Psoas muscle (tissue), 8 donors: Measurements from ENCODE around the gene LARP6. TPM values are rescaled to one million over a fixed set of nuclear protein-coding genes. Genes with fewer than 3 reads are reported as not detected.
"Not testable (repeated sequence)": the region's sequence is repeated elsewhere in the genome, so short reads cannot be mapped to it uniquely, and the experiment has no call there.

Source experiments
- ATAC-seq, 4 donors: fragments of 200-7000 bp; cut with Tn5 transposase; one replicate each; pipeline ENCODE4 v1.9.1; 2020; ENCODE audit warnings: moderate library complexity in 3 of 4, mild to moderate bottlenecking in 2 of 4
- DNase-seq, 2 donors: peaks; one replicate each; pipeline ENCODE4 v3.0.0-alpha.2; 2020
- H3K27ac ChIP-seq: fragments of 200-600 bp; one replicate; pipeline ENCODE4 v1.8.0; 2022
- H3K27me3 ChIP-seq, 3 donors: fragments of 200-600 bp in 1 of 3; one replicate each; pipeline versions ENCODE4 v1.6.1 to v1.8.0; 2013 to 2022; ENCODE audit warnings: low read length in 2 of 3, mild to moderate bottlenecking in 2 of 3, moderate library complexity in 1 of 3; ENCODE audit not compliant: insufficient read depth in 3 of 3
- H3K36me3 ChIP-seq, 2 donors: fragments of 200-600 bp in 1 of 2; one replicate each; pipeline versions ENCODE4 v1.6.1 to v1.8.0; 2013 to 2022; ENCODE audit warnings: low read depth in 1 of 2, mild to moderate bottlenecking in 1 of 2, moderate library complexity in 1 of 2; ENCODE audit not compliant: insufficient read depth in 1 of 2
- H3K4me1 ChIP-seq: fragments of 200-600 bp; one replicate; pipeline ENCODE4 v1.8.0; 2022
- H3K4me3 ChIP-seq: fragments of 200-600 bp; one replicate; pipeline ENCODE4 v1.8.0; 2022; ENCODE audit warnings: mild to moderate bottlenecking
- H3K9me3 ChIP-seq: fragments of 200-600 bp; one replicate; pipeline ENCODE4 v1.8.0; 2022
- WGBS, 3 donors: extraction: QIAGEN DNeasy Blood & Tissue Kit; methylation state at CpG; one replicate each; pipeline versions ENCODE4 v1.1.6 to v1.1.7; 2013; 5-methylcytosine and 5-hydroxymethylcytosine counted together
- intact Hi-C, 2 donors: fragments of 100-400 bp; cut with DNase I; formaldehyde crosslinking; loops; one replicate each; pipeline versions ENCODE4 v1.11.0 to v1.14.2; 2022
- polyA plus RNA-seq, 3 donors: library from polyadenylated mRNA; stranded (reverse); fragments of 200-250 nt; gene quantifications; one replicate each; pipeline ENCODE4 v1.2.3, GENCODE V29; 2013
- total RNA-seq, 4 donors: library from RNA; stranded (reverse); fragmentation: NEBNext Ultra II Directional in 2 of 4; extraction: Animal tissue kit (Norgen Biotek cat#: 25700) in 2 of 4; gene quantifications; one replicate each; pipeline versions ENCODE4 v1.2.1 to v1.2.4, GENCODE V29; 2021 to 2023
- TF ChIP-seq, protein P1 (sequence below): fragments of 200-600 bp; IDR thresholded peaks from one replicate; pipeline ENCODE4 v1.8.0; 2022; ENCODE audit warnings: antibody characterized with exemption
- donor health status: healthy with polysubstance abuse.
- donor health status: DM: no; HTN: no; CAD: no; lungs with moderate emphysema.
- donor health status: Bipolar disorder and iron deficiency.
- donor health status: healthy.
- donor health status: DM: yes; HTN: yes; CAD: no.
- donor health status: DM: no; HTN: no; CAD: no.
- donor health status: DM: no; HTN: no; CAD: no.
- donor health status: DM: yes; HTN: yes; CAD: no.

Gene LARP6
- total and polyA plus RNA-seq, 7 donors, result 2.9 to 18.9 (median 6.4) TPM

DNA sequence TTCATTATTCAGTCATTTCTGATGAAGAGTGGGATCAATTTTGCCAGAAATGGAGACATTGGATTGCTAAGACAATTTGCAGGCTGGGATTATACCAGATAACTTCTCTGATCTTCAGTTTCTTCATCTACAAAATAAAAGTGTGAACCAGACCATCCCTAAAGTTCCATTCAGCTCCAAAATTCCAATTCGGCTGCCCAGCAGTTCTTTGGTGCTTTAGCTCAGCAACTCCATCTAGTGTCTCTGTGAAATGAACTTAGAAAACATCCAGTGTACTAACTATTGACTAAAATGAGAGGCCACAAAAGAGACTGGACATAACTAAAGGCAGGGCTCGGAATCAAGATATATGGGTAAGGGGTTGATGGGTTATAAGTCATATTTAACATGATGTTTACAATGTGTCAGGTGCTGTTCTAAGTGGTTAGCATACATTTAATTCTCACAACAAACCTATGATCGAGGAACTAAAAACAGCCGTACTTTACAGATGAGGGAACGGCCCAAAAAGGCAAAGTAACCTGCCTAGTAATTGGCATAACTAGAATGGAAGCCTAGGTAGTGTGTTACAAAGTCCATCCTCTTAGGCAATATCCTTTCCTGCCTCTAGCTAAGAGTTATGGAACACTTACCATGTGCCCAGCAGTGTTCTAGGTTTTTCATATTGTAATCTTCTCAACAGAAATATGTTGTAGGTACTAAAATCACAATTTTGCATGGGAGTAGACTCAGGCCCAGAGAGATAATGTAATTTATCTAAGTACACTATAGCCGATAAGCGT lies 21.2 kb upstream of the LARP6 start:
- Histone ChIP-seq H3K36me3 (no peaks in the 10 kb centered on the region), H3K27ac (no peak overlapping the region), H3K27me3 (peaks cover 0 to 8% (median 0%) of the 10 kb centered on the region in 3 donors), H3K4me1 (no peaks in the 10 kb centered on the region), H3K9me3 (no peaks in the 10 kb centered on the region), H3K4me3 (no peak overlapping the region)
- ATAC-seq (peak in 1 of 4 donors; percentile 52), DNase-seq (no peak)
- intact Hi-C loops, result loop anchor here (1.0 to 5.0 kb wide), 2 partner anchors 48 to 50 kb away; no protein-coding TSS in a partner anchor
- WGBS, 3 donors, result 78 to 80% (median 79%) methylated on average over 7 of the region's 7 CpGs
- TF ChIP-seq, protein P1, sequence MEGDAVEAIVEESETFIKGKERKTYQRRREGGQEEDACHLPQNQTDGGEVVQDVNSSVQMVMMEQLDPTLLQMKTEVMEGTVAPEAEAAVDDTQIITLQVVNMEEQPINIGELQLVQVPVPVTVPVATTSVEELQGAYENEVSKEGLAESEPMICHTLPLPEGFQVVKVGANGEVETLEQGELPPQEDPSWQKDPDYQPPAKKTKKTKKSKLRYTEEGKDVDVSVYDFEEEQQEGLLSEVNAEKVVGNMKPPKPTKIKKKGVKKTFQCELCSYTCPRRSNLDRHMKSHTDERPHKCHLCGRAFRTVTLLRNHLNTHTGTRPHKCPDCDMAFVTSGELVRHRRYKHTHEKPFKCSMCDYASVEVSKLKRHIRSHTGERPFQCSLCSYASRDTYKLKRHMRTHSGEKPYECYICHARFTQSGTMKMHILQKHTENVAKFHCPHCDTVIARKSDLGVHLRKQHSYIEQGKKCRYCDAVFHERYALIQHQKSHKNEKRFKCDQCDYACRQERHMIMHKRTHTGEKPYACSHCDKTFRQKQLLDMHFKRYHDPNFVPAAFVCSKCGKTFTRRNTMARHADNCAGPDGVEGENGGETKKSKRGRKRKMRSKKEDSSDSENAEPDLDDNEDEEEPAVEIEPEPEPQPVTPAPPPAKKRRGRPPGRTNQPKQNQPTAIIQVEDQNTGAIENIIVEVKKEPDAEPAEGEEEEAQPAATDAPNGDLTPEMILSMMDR, result peak; percentile 45

DNA sequence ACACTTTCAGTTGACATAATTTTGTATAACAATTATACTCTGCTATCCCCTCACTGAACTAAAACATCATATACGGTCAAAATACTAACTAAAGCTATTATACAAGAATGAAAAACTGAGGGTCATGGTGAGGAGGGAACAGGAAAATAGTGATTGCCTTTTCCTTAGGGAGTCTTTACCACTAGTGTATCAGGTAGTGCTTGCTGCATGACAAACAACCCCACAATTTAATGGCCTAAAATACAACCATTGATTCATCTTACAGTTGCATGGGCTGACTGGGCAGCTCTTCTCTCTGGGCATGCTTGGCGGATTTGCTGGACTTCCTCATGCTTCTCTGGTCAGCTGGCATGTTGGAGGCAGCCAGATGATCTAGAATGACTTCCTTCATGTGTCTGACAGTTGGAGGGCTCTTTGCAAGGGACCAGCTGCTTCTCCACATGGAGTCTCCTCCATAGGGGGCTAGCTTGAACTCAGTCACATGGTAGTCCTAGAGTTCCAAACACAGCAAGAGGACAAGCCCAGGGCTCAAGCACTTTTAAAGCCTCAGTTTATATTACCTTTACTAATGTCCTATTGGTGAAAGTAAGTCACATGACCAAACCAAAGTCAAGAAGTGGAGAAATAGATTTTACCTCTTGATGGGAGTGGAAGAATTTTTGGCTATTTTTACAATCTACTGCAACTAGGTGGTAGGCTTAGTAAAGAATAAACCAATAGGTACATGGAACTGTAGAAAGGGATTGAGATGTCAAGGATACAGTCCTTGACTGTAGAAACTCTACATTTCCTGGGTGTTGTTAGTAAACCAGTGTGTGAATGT lies 19.5 kb upstream of the LARP6 start:
- H3K4me1 ChIP-seq, result no peaks in the 10 kb centered on the region
- no peaks in the 10 kb centered on the region for H3K9me3 ChIP-seq
- H3K27me3 ChIP-seq, result peaks cover 0 to 4% (median 0%) of the 10 kb centered on the region in 3 donors
- no peak for ATAC-seq
- no peak overlapping the region for H3K4me3 ChIP-seq
- intact Hi-C loops, result no loop called here
- 84 to 92% (median 85%) methylated on average over 2 of the region's 2 CpGs for WGBS, 3 donors
- DNase-seq, result no peak
- TF ChIP-seq, protein P1, result no peak
- no peak overlapping the region for H3K27ac ChIP-seq
- H3K36me3 ChIP-seq, result no peaks in the 10 kb centered on the region

DNA sequence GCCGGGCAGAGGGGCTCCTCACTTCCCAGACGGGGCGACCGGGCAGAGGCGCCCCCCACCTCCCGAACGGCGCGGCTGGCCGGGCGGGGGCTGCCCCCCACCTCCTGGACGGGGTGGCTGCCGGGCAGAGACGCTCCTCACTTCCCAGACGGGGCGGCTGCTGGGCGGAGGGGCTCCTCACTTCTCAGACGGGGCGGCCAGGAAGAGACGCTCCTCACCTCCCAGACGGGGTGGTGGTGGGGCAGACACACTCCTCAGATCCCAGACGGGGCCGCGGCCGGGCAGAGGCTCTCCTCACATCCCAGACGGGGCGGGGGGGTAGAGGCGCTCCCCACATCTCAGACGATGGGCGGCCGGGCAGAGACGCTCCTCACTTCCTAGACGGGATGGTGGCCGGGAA lies 17.5 kb upstream of the LARP6 start:
- intact Hi-C loops, H3K9me3 ChIP-seq, H3K36me3 ChIP-seq, H3K4me1 ChIP-seq, H3K27ac ChIP-seq, H3K27me3 ChIP-seq, DNase-seq, ATAC-seq, H3K4me3 ChIP-seq: not testable (repeated sequence)
- 94 to 95% (median 94%) methylated on average over 29 to 34 of the region's 34 CpGs for WGBS, 3 donors

DNA sequence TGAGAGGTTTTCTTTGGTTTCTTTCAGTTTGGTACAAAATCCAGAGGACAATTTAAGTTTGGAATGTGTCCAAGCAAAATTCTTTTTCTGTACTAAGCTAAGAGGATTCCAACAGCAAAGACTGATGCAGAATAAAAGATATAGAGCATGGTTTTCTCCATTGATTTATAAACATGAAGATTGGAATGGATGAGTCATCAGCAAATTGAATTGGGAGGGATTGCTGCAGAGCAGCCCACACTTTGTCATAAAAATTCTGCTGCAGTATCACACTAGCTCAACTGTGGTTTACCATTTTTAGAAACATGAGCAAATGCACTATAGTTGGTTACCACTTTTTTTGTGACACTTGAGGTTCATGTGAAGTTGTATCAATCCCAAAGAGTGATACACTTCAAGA lies 16.1 kb upstream of the LARP6 start:
- intact Hi-C loops, result no loop called here
- peak in 2 of 4 donors; percentile 22 to 48 for ATAC-seq
- no peak overlapping the region for H3K4me3 ChIP-seq
- peaks cover 3% of the 10 kb centered on the region for H3K4me1 ChIP-seq
- no peak for DNase-seq
- no peaks in the 10 kb centered on the region for H3K36me3 ChIP-seq
- no peaks in the 10 kb centered on the region for H3K9me3 ChIP-seq
- H3K27ac ChIP-seq, result no peak overlapping the region
- peaks cover 0 to 4% (median 0%) of the 10 kb centered on the region in 3 donors for H3K27me3 ChIP-seq
- TF ChIP-seq, protein P1, result no peak

DNA sequence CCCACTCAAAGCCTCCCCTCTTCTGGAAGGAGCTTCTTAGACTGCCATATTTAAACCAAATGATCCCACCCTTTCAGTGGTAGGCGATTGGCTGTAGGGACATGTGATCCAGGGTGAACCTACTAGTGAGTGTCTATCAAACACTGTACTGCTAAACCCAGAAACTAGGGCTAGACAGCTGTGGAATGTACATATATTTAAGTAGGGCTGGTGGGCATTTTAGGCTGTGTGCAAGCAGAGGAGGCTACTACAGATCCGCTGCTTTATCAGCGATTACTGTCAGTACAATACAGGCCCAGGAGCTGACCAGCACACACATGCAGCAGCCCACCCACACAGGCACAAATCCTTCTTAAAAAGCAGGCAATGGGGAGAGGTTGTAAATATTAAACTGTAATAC lies 15.4 kb upstream of the LARP6 start:
- Histone ChIP-seq H3K36me3 (no peaks in the 10 kb centered on the region), H3K4me1 (peaks cover 3% of the 10 kb centered on the region), H3K4me3 (no peak overlapping the region), H3K27me3 (peaks cover 0 to 4% (median 0%) of the 10 kb centered on the region in 3 donors), H3K27ac (no peak overlapping the region), H3K9me3 (no peaks in the 10 kb centered on the region)
- DNase-seq (no peak), ATAC-seq (no peak)
- 81 to 89% (median 84%) methylated on average over 3 of the region's 3 CpGs for WGBS, 3 donors
- TF ChIP-seq, protein P1, result no peak
- intact Hi-C loops, result no loop called here
